ENCODE data around the gene ABAT. TPM values are rescaled to one million over a fixed set of nuclear protein-coding genes. Genes with fewer than 3 reads are reported as not detected.

The ABAT gene
- total and polyA plus RNA-seq, 2 of the 8 experiments (the other 6 are each of a cell fraction or from before 2014, with no cell fraction given) = 6.4 to 8.4 TPM

DNA sequence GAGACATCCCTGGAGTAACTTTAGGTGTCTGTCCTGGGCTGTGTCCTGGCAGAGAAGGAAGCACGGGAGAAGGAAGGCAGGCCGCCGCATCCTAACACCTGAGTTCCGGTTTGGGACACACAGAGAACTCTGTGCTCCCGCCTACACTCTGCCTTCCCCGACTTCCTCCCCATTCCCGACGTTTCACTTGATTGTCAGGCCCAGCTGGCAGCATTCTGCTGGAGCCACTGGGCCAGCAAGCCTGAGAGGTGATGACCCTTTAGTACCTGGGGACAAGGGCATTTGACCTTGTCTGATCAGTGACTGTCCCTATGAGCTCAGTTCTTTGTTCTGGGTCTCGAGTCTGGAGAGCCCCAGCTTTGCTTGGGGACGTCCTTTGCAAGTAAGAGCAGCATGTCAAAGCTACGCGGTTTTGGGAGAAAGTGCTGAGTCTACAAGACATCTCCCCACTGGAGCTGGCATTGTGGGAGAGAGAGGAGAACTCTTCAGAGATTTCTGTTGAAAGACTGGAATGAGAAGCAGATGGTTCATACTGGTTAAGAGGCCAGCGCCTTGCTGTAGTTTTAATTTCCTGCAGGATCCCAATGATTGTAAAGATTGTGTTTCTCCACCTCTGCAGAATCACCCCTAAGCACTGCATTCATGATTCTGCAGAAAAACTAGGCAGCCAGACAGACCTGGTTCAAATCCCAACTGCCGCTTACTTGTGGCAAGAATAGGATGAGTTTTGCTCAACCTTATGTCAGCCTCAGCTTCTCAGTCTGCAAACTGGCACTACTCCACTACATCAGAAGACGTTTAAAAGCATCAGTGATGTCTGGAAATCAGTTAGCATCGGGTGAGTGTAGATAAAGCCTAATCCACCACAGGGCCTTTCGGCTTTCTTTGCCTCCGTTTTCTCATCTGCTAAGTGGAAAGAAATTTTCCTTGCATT, 20.6 kb downstream of the ABAT start:
- H2BK120ac ChIP-seq (replicated peaks; ENCODE audit: low read depth, low read length) = no peak overlapping the region
- H3K4ac ChIP-seq (replicated peaks; ENCODE audit: insufficient read length, low read depth, low read length) = no peak overlapping the region
- no peak overlapping the region for H2AK5ac ChIP-seq (ENCODE audit: low read depth, low read length)
- no peaks in the 10 kb centered on the region for H3K23me2 ChIP-seq (ENCODE audit: low read depth, low read length)
- FAIRE-seq (no peak), DNase-seq (ENCODE audit: low read depth in 1 of 2, low spot score in 2 of 2) (no peak)
- H2BK20ac ChIP-seq (ENCODE audit: low read length) = no peak overlapping the region; the same call in 1 of the 2 replicates
- no peaks in the 10 kb centered on the region for H3K79me1 ChIP-seq (ENCODE audit: low read depth, low read length)
- peaks cover under 1 to 2% of the 10 kb centered on the region in 2 experiments; a peak in 1 of 4 replicates for H3K9me3 ChIP-seq (ENCODE audit: insufficient read depth in 2 of 2, low read depth in 1 of 2, low read length in 1 of 2)
- no peak overlapping the region; the same call in 1 of the 2 replicates for H4K8ac ChIP-seq (ENCODE audit: extremely low read depth, insufficient read depth, low read length)
- no peak overlapping the region for H2BK12ac ChIP-seq (ENCODE audit: low read depth, low read length)
- H3K36me3 ChIP-seq (ENCODE audit: control insufficient read depth in 2 of 4, insufficient read depth in 4 of 4, low read length in 3 of 4) = no peaks in the 10 kb centered on the region
- H3K4me1 ChIP-seq (replicated peaks in 1 of 4; ENCODE audit: control insufficient read depth in 3 of 4, insufficient read depth in 4 of 4, low read length in 3 of 4) = peaks cover 0 to 3% (median 0%) of the 10 kb centered on the region in 4 experiments; a peak in 1 of 7 replicates
- H3K4me3 ChIP-seq (ENCODE audit: extremely low read depth in 1 of 4, insufficient read depth in 2 of 4, low read depth in 3 of 4, low read length in 4 of 4) = no peak overlapping the region
- no peak overlapping the region for H3K56ac ChIP-seq (replicated peaks; ENCODE audit: insufficient read length, low read depth, low read length)
- no peak overlapping the region for H3K27ac ChIP-seq (ENCODE audit: low read depth, low read length)
- H2AFZ ChIP-seq (ENCODE audit: low read length) = no peak overlapping the region
- no peaks in the 10 kb centered on the region for H3K27me3 ChIP-seq (replicated peaks in 1 of 4; ENCODE audit: control insufficient read depth in 3 of 4, extremely low read depth in 1 of 4, insufficient read depth in 3 of 4, low read length in 3 of 4)
- H4K91ac ChIP-seq (replicated peaks; ENCODE audit: insufficient read length, low read length) = no peak overlapping the region
- H2BK15ac ChIP-seq (ENCODE audit: low read length) = no peak overlapping the region
- no peak overlapping the region for H3K14ac ChIP-seq (ENCODE audit: insufficient read length)
- H2BK5ac ChIP-seq (ENCODE audit: low read depth, low read length) = no peak overlapping the region
- no peak overlapping the region for H3K23ac ChIP-seq (ENCODE audit: insufficient read length)
- H3K79me2 ChIP-seq (ENCODE audit: control insufficient read depth in 1 of 2, insufficient read depth in 2 of 2, low read length in 2 of 2) = no peaks in the 10 kb centered on the region
- H3K4me2 ChIP-seq (ENCODE audit: insufficient read depth in 1 of 2, low read depth in 2 of 2, low read length in 2 of 2) = no peak overlapping the region
- no peak overlapping the region for H3K18ac ChIP-seq (ENCODE audit: extremely low read depth, low read length)
- H4K5ac ChIP-seq (ENCODE audit: insufficient read length, low read depth, low read length) = no peak overlapping the region
- ChIA-PET CTCF (ENCODE audit: partially characterized antibody) (interaction anchor here (0.8 to 1.6 kb wide), 5 partner anchors 9 to 24 kb away, joined by 3 to 6 read pairs (median 4); no protein-coding TSS in a partner anchor), POLR2A (ENCODE audit: partially characterized antibody) (interaction anchor here (1.2 to 1.7 kb wide), 3 partner anchors 9 to 20 kb away, joined by 3 to 5 read pairs (median 3); no protein-coding TSS in a partner anchor)
- H3K9ac ChIP-seq (replicated peaks in 1 of 4; ENCODE audit: extremely low read depth in 1 of 4, low read depth in 3 of 4, low read length in 3 of 4) = no peak overlapping the region
- no peaks in the 10 kb centered on the region for H4K20me1 ChIP-seq (replicated peaks in 1 of 2; ENCODE audit: control insufficient read depth in 1 of 2, insufficient read depth in 2 of 2, low read length in 2 of 2)
- WGBS, 2 experiments (ENCODE audit: extremely low coverage in 1 of 2, insufficient coverage in 1 of 2, insufficient read length in 1 of 2, insufficient replicate concordance in 2 of 2, low coverage in 1 of 2, low lambda C conversion rate in 2 of 2, missing lambda C conversion rate in 1 of 2) = 92% methylated on average over 18 of the region's 18 CpGs; no CpG with 5 or more reads in 1 of the 2 experiments
- TF ChIP-seq PHF8 (conservative IDR thresholded peaks at IDR 0.05; ENCODE audit: low read depth, low read length) = no peak
